A673 (cell line): ENCODE measurements around the gene JMJD8.

ENCODE experiments used
- EZH2 ChIP-seq: fragments of 200-600 bp; sonication (generic); IDR thresholded peaks from 2 replicates; pipeline ENCODE4 v1.6.1; 2017; ENCODE audit warnings: borderline replicate concordance, low read depth, mild to moderate bottlenecking, mixed read lengths, antibody characterized with exemption, low read length; ENCODE audit not compliant: poor library complexity, severe bottlenecking
- TF ChIP-seq, protein P1 (sequence below): fragments of 300-800, 200-600 bp; sonication (generic); conservative IDR thresholded peaks from 2 replicates; pipeline ENCODE4 v1.5.1; 2017; ENCODE audit warnings: low read depth, mild to moderate bottlenecking, antibody characterized with exemption, low read length, moderate library complexity, mixed read lengths

- TF ChIP-seq, protein P1, sequence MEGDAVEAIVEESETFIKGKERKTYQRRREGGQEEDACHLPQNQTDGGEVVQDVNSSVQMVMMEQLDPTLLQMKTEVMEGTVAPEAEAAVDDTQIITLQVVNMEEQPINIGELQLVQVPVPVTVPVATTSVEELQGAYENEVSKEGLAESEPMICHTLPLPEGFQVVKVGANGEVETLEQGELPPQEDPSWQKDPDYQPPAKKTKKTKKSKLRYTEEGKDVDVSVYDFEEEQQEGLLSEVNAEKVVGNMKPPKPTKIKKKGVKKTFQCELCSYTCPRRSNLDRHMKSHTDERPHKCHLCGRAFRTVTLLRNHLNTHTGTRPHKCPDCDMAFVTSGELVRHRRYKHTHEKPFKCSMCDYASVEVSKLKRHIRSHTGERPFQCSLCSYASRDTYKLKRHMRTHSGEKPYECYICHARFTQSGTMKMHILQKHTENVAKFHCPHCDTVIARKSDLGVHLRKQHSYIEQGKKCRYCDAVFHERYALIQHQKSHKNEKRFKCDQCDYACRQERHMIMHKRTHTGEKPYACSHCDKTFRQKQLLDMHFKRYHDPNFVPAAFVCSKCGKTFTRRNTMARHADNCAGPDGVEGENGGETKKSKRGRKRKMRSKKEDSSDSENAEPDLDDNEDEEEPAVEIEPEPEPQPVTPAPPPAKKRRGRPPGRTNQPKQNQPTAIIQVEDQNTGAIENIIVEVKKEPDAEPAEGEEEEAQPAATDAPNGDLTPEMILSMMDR, result no peak
- TF ChIP-seq EZH2, result no peak
These were observed 41.5 kb upstream of the JMJD8 start for GRCh38 chr16:725463-726187.
